COR-L47 (cell line): ENCODE data around the gene FNDC11.
"Not testable (repeated sequence)": the region's sequence is repeated elsewhere in the genome, so short reads cannot be mapped to it uniquely, and the experiment has no call there.

Experiments used
- DNase-seq: peaks from one replicate; lab custom pipeline; 2025; lab: John Stamatoyannopoulos, UW

The FNDC11 gene

GRCh38 chr20:63553933-63554290 lies at the start of gene FNDC11:
TSS of gene FNDC11 (plus strand) at chr20:63554159. CDS start at chr20:63555664, 1,505 bp downstream.
- no peak for DNase-seq

GRCh38 chr20:63504642-63505041 lies 49.3 kb upstream of the FNDC11 start:
- DNase-seq, result no peak

GRCh38 chr20:63505281-63505680 lies 48.7 kb upstream of the FNDC11 start:
- DNase-seq, result no peak

GRCh38 chr20:63505723-63506122 lies 48.2 kb upstream of the FNDC11 start:
- DNase-seq, result no peak

- no peak for DNase-seq
Measured at GRCh38 chr20:63507083-63507743, 46.7 kb upstream of the FNDC11 start.

- DNase-seq, result no peak
Measured at GRCh38 chr20:63508072-63508768, 45.7 kb upstream of the FNDC11 start.

GRCh38 chr20:63509088-63509564 lies 44.8 kb upstream of the FNDC11 start:
- DNase-seq, result no peak

- no peak for DNase-seq
Measured at GRCh38 chr20:63513207-63513606, 40.8 kb upstream of the FNDC11 start.

GRCh38 chr20:63514520-63514919 lies 39.4 kb upstream of the FNDC11 start:
- not testable (repeated sequence) for DNase-seq

GRCh38 chr20:63517376-63518309 lies 36.3 kb upstream of the FNDC11 start:
- no peak for DNase-seq

- DNase-seq, result no peak
Measured at GRCh38 chr20:63518351-63518861, 35.6 kb upstream of the FNDC11 start.

- DNase-seq, result no peak
Measured at GRCh38 chr20:63518946-63519667, 34.9 kb upstream of the FNDC11 start.

- peak; percentile 66 for DNase-seq
Measured at GRCh38 chr20:63519668-63520503, 34.1 kb upstream of the FNDC11 start.

GRCh38 chr20:63520504-63520933 lies 33.4 kb upstream of the FNDC11 start, which contains the start of gene PPDPF:
TSS of gene PPDPF (plus strand) at chr20:63520765. CDS start at chr20:63521309, 544 bp downstream.
- DNase-seq, result peak; percentile 67

GRCh38 chr20:63520934-63521601 lies 32.9 kb upstream of the FNDC11 start:
- peak; percentile 53 for DNase-seq

- no peak for DNase-seq
Measured at GRCh38 chr20:63521602-63522001, 32.4 kb upstream of the FNDC11 start.

- no peak for DNase-seq
Measured at GRCh38 chr20:63522091-63522868, 31.7 kb upstream of the FNDC11 start.

- no peak for DNase-seq
Measured at GRCh38 chr20:63522981-63523611, 30.9 kb upstream of the FNDC11 start.

GRCh38 chr20:63525185-63525584 lies 28.8 kb upstream of the FNDC11 start:
- DNase-seq, result no peak
